Activated B cell treated with CpG ODN at 0.5 μM for 24 hours (primary cell): ENCODE data around the gene ATP1B1. TPM values are rescaled to one million over a fixed set of nuclear protein-coding genes. Genes with fewer than 3 reads are reported as not detected.

ENCODE experiments used
- ATAC-seq: fragments of 200-7000 bp; cut with Tn5 transposase; one replicate; pipeline ENCODE4 v1.10.0; 2021; ENCODE audit warnings: low read depth, mild to moderate bottlenecking, moderate library complexity
- CTCF ChIA-PET: fragments of 350-600 bp; sonication (Branson Sonifier 250); formaldehyde crosslinking; loops from one replicate; lab custom pipeline; 2021; ENCODE audit warnings: antibody characterized with exemption; lab: Charles Lee
- POLR2A ChIA-PET: fragments of 350-600 bp; sonication (Branson Sonifier 250); formaldehyde crosslinking; loops from one replicate; lab custom pipeline; 2021; ENCODE audit warnings: antibody characterized with exemption; lab: Charles Lee
- DNase-seq: peaks from one replicate; pipeline ENCODE4 v3.0.0; 2022
- H3K27ac Mint-ChIP-seq: one replicate; pipeline ENCODE4 v1.8.0; 2020; ENCODE audit warnings: mixed read lengths
- H3K27me3 Mint-ChIP-seq: one replicate; pipeline ENCODE4 v1.8.0; 2021; ENCODE audit warnings: mixed read lengths
- H3K36me3 Mint-ChIP-seq: one replicate; pipeline ENCODE4 v1.8.0; 2021; ENCODE audit warnings: low read depth, mixed read lengths
- H3K4me1 Mint-ChIP-seq: one replicate; pipeline ENCODE4 v1.8.0; 2021; ENCODE audit warnings: mixed read lengths
- H3K4me3 Mint-ChIP-seq: one replicate; pipeline ENCODE4 v1.8.0; 2020; ENCODE audit warnings: mild to moderate bottlenecking, mixed read lengths
- H3K9me3 Mint-ChIP-seq: one replicate; pipeline ENCODE4 v1.8.0; 2020; ENCODE audit warnings: mixed read lengths
- CTCF ChIP-seq: fragments of 200-600 bp; IDR thresholded peaks from one replicate; pipeline ENCODE4 v1.8.0; 2022; ENCODE audit warnings: antibody characterized with exemption, mild to moderate bottlenecking
- intact Hi-C: fragments of 100-400 bp; cut with micrococcal nuclease; formaldehyde crosslinking; loops from one replicate; pipeline ENCODE4 v1.15.1; 2024
- total RNA-seq: library from RNA; stranded (reverse); gene quantifications from 2 replicates; pipeline ENCODE4 v1.2.3, GENCODE V29; 2022

Gene ATP1B1
- total RNA-seq, 1 donor from 2014 or later: 1.6 TPM

- DNase-seq (no peak), ATAC-seq (no peak)
- Mint-ChIP-seq H3K27ac (no peak overlapping the region), H3K27me3 (no peaks in the 10 kb centered on the region), H3K36me3 (no peaks in the 10 kb centered on the region), H3K4me3 (no peak overlapping the region), H3K4me1 (no peaks in the 10 kb centered on the region), H3K9me3 (no peaks in the 10 kb centered on the region)
- intact Hi-C loops: no loop called here
- TF ChIP-seq CTCF: no peak
- POLR2A ChIA-PET: no interaction called here
- CTCF ChIA-PET: no interaction called here
Measured at GRCh38 chr1:169141356-169141755, 34.9 kb downstream of the ATP1B1 start.

DNA sequence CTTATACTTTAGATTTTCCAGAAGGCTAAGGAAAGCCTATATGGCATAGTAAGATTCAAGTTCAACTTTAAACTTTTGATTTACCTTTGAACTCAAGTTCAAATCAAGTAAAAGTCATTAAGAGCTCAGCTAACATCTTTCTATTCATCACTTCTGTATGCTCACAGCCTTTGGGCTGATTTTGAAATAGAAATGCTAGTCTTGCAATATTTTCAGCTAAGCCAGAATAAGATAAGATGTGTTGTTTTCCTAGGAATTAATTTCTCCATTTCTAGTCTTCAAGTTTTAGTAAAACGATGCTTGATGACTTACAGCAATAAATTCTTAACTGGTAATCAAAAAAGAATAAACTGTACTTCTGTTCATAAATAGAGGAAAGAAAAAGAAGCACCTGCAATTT, 35.6 kb downstream of the ATP1B1 start:
- ATAC-seq (no peak), DNase-seq (no peak)
- no peaks in the 10 kb centered on the region for H3K36me3 Mint-ChIP-seq
- intact Hi-C loops: no loop called here
- no peaks in the 10 kb centered on the region for H3K9me3 Mint-ChIP-seq
- no peak overlapping the region for H3K27ac Mint-ChIP-seq
- no peaks in the 10 kb centered on the region for H3K27me3 Mint-ChIP-seq
- ChIA-PET POLR2A (no interaction called here), CTCF (no interaction called here)
- TF ChIP-seq CTCF: no peak
- no peaks in the 10 kb centered on the region for H3K4me1 Mint-ChIP-seq
- no peak overlapping the region for H3K4me3 Mint-ChIP-seq

DNA sequence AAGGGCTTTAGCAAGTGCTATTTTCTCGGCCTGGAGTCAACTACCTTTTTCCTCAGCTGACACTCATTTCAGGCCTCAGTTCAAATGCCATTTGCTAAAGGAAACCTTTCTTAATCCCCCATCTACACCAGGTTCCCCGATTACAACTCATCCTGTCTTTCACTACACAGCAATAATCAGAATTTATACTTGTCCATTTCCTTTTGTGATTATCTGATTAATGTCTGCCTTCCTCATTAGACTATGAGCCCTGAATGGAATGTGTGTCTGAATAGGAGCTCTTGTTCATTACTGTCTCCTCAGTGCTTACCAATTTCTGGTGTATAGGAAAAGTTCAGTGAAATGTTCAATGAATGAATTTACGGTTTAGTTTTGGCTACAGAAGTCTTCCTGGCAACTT, 36.9 kb downstream of the ATP1B1 start:
- DNase-seq (no peak), ATAC-seq (no peak)
- H3K27ac Mint-ChIP-seq: no peak overlapping the region
- no peaks in the 10 kb centered on the region for H3K27me3 Mint-ChIP-seq
- no peaks in the 10 kb centered on the region for H3K9me3 Mint-ChIP-seq
- H3K4me3 Mint-ChIP-seq: no peak overlapping the region
- intact Hi-C loops: no loop called here
- ChIA-PET POLR2A (no interaction called here), CTCF (no interaction called here)
- H3K36me3 Mint-ChIP-seq: no peaks in the 10 kb centered on the region
- TF ChIP-seq CTCF: no peak
- H3K4me1 Mint-ChIP-seq: no peaks in the 10 kb centered on the region

DNA sequence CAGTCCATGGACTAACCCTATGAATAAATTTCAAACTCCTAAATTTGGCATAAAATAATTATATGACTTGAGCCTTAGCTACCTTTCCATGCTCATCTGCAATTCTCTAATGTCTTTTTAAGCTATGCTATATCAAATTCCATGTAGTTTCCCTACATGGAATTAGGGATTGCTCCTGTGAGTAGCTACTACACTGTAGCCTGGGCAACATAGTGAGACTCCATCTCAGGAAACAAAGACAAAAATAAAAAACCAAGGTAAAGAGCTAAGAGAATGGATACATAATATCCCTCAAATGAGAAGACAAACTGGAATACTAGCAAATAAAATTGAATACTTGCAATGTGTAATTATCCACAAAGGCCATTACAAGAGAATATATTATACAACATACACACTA, 37.5 kb downstream of the ATP1B1 start:
- ChIA-PET POLR2A (no interaction called here), CTCF (no interaction called here)
- Mint-ChIP-seq H3K4me3 (no peak overlapping the region), H3K4me1 (no peaks in the 10 kb centered on the region), H3K9me3 (no peaks in the 10 kb centered on the region), H3K27me3 (no peaks in the 10 kb centered on the region), H3K36me3 (no peaks in the 10 kb centered on the region), H3K27ac (no peak overlapping the region)
- TF ChIP-seq CTCF: no peak
- no peak for ATAC-seq
- DNase-seq: no peak
- intact Hi-C loops: no loop called here

DNA sequence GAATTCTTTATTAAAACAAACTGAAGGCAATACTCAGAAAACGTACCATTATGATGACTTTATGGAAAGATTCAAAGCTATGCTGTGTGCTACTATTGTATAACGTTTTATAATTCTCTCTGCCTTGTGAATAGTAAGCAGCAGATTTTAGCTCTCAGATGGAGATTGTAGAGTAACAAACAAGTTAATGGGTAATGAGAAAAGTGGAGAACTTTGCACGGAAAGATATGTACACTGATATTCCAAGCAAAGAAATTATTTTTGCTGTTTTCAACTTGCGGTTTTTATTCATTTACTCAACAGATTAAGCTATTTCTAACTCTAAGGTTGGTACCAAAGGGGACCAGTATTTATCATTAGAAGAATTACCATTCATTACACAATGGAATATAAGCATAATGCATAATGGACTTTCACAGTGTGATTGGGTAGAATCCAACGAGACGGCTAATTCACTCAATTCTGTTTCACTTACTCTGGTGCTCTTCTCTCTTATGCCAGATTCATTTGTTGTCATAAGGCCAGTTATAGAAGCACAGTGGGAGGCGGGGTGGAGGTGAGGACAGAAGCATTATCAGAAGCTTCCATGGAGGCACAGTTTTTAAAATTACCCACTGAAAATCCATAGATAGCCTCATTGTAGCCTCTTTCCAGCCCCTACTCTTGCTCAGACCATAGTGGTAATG, 38.6 kb downstream of the ATP1B1 start:
- ChIA-PET CTCF (no interaction called here), POLR2A (no interaction called here)
- TF ChIP-seq CTCF: no peak
- no peaks in the 10 kb centered on the region for H3K9me3 Mint-ChIP-seq
- H3K4me1 Mint-ChIP-seq: no peaks in the 10 kb centered on the region
- H3K4me3 Mint-ChIP-seq: no peak overlapping the region
- H3K27me3 Mint-ChIP-seq: no peaks in the 10 kb centered on the region
- ATAC-seq: no peak
- no peak for DNase-seq
- H3K27ac Mint-ChIP-seq: no peak overlapping the region
- intact Hi-C loops: no loop called here
- H3K36me3 Mint-ChIP-seq: no peaks in the 10 kb centered on the region
